OCI-LY1 (cell line): ENCODE results near the gene NPSR1.

Experiments used
- CTCF ChIP-seq: fragments of 200-600 bp; sonication (generic), shearing (Covaris generic); IDR thresholded peaks from 2 replicates; pipeline ENCODE4 v1.5.1; 2017; ENCODE audit warnings: mild to moderate bottlenecking, antibody characterized with exemption, low read length, moderate library complexity, mixed read lengths
- EZH2 ChIP-seq: fragments of 200-600 bp; sonication (generic), shearing (Covaris generic); IDR thresholded peaks from 2 replicates; pipeline ENCODE4 v1.8.0; 2017; ENCODE audit warnings: borderline replicate concordance, mixed run types, mild to moderate bottlenecking, antibody characterized with exemption, low read length, moderate library complexity, mixed read lengths

DNA sequence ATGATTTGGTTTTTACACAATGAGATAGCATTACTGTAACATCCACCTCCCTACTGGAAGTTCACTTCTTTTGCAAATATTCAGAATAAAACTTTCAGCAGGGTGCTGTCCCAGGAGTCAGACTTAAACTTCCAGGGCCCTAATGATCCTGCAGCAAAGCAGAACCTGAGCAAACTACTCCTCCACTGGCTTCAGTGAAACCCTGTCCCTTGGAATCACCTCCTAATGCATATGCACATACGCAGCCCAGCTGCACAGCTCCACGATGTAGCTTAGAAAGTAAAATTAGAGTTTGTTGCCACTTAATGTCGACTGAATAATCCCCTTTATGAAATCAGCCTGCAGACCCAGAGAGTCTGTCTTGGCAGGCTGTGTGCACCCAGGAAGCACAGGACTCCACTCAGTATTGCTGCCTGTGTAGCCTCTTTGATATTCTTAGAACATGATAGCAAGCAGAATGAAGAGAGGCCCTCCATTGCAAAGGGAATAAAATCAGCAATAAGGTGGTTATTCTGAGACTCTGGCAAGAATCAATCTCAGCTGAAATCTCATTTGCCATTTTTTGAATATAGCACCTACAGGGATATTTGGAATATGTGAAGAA lies 1.6 kb downstream of the NPSR1 start:
- no peak for TF ChIP-seq CTCF
- no peak for TF ChIP-seq EZH2
